ENCODE measurements around the gene LDHAL6B.

Gene LDHAL6B

DNA sequence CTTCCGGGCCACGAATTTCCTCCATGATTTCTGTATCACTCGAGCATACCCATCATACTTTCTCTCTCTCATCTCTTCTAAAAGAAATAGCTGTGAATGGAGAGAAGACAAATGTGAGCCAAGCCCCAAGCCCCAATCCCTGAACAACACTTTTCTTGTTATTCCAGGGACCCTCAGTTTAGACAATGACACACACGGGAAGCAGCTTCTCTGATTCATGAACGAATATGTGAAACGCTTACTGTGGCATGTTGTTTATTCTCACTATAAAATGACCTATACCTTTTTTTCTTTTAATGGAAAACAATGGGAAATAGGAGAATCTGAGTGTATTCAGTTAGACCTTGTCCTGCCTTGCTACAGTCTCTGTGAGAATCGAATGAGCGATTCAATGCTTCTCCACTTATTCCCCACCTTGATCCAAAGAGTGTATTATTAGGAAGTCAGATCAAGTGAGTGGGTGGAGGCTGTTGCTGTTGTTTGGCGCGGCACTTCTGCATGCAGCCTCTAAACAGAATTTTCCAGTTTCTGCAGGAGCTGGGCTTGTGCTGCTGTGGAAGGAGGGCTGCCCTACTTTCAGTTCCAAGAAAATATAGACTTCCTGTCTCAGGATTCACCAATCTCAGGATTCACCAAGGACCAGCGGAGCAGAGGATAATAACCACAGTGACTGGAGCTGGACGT, 32.4 kb upstream of the LDHAL6B start:
- H3K27me3 Mint-ChIP-seq (ENCODE audit: low read depth) = no peaks in the 10 kb centered on the region
- peaks cover 60% of the 10 kb centered on the region for H3K36me3 Mint-ChIP-seq (ENCODE audit: low read depth)
- no peaks in the 10 kb centered on the region for H3K9me3 Mint-ChIP-seq
- no peak overlapping the region for H3K4me3 Mint-ChIP-seq
- TF ChIP-seq, protein P1, sequence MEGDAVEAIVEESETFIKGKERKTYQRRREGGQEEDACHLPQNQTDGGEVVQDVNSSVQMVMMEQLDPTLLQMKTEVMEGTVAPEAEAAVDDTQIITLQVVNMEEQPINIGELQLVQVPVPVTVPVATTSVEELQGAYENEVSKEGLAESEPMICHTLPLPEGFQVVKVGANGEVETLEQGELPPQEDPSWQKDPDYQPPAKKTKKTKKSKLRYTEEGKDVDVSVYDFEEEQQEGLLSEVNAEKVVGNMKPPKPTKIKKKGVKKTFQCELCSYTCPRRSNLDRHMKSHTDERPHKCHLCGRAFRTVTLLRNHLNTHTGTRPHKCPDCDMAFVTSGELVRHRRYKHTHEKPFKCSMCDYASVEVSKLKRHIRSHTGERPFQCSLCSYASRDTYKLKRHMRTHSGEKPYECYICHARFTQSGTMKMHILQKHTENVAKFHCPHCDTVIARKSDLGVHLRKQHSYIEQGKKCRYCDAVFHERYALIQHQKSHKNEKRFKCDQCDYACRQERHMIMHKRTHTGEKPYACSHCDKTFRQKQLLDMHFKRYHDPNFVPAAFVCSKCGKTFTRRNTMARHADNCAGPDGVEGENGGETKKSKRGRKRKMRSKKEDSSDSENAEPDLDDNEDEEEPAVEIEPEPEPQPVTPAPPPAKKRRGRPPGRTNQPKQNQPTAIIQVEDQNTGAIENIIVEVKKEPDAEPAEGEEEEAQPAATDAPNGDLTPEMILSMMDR (IDR thresholded peaks at IDR 0.05; ENCODE audit: unreplicated experiment in 3 of 3) = no peak
- H3K27ac Mint-ChIP-seq = no peak overlapping the region
- peaks cover 30% of the 10 kb centered on the region for H3K4me1 Mint-ChIP-seq

DNA sequence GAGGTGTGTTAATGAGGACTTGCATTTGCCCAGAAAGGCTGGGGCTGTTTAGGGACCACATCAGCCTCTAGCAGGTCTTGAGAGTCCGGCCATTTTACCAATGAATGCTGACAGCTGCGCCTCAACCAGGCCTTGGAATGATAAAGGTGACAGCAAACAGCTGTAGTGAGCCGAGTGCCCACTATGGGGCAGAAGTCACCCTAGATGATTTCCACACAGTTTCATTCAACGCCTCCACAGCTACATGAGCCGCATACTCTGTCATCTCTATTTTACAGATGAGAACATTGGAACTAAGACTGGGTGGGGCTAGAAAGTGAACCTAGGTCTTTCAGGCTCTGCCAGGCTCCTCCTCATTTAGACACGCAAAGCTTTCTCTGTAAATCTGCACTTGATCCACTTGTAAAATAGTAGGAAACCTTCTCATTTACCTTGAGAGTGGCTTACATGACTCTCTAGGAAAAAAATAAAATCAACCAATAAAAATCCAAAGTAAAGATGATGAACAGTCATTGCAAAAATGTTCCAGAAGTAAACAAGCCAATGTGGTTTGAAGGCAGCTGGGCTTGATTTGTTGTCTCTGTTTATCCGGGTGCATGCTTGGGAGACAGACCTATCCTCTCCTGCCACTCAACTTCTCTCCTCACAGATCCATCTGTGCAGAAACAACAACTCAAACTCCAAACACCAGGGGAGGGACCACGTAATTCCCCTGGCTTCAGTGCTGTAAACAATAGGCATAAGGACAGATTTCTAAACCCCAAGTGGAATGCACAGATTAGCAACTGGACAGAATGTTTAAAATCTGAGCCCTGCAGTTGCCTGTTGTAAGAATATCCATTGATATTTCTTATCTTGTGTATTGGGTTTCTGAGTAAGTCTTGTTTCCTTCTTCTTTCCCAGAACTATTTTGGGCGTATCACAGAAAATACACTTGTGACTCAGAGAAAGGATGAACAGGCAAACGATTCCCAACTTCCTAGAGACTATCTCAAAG, 31.5 kb upstream of the LDHAL6B start:
- H3K27me3 Mint-ChIP-seq (ENCODE audit: low read depth) = no peaks in the 10 kb centered on the region
- H3K27ac Mint-ChIP-seq = peak overlapping the region in 1 of 3 experiments; percentile 49
- H3K9me3 Mint-ChIP-seq = peaks cover 2% of the 10 kb centered on the region
- H3K4me1 Mint-ChIP-seq = peaks cover 30% of the 10 kb centered on the region
- no peak overlapping the region for H3K4me3 Mint-ChIP-seq
- peaks cover 65% of the 10 kb centered on the region for H3K36me3 Mint-ChIP-seq (ENCODE audit: low read depth)
- TF ChIP-seq, protein P1 (IDR thresholded peaks at IDR 0.05; ENCODE audit: unreplicated experiment in 3 of 3) = peak; percentile 56 to 62 (median 57)

DNA sequence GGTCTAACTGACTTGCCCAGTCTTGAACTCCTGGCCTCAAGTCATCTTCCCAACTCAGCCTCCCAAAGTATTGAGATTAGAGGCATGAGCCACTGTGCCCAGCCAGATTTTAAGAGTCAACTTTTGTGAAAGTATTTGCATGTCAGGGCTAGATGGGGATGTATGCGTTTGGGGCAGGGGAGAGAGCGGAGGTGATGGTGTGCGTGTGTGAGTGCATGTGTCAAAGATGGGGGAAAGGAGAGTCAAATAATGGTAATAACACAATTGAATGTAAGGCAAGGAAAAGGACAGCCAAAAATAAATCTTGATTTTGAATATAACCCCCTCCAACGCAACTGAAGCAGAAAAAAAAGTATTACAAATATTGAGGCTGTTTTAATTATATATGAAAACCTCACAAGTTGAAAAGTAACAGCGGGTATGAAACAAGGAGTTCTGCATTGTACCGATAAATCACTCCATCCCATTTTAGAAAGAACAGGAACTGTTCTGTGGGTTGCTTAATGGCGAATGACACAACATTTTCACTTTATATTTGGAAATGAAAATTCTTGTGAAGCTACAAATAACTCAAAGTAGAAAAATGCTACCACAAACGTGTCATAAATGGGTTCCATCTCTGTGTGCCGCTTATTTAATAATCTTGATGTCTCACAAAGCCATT, 29.9 kb upstream of the LDHAL6B start:
- H3K36me3 Mint-ChIP-seq (ENCODE audit: low read depth) = peaks cover 70% of the 10 kb centered on the region
- TF ChIP-seq, protein P1 (IDR thresholded peaks at IDR 0.05; ENCODE audit: unreplicated experiment in 3 of 3) = no peak
- H3K27me3 Mint-ChIP-seq (ENCODE audit: low read depth) = no peaks in the 10 kb centered on the region
- no peak overlapping the region for H3K27ac Mint-ChIP-seq
- H3K9me3 Mint-ChIP-seq = peaks cover 8% of the 10 kb centered on the region
- H3K4me3 Mint-ChIP-seq = no peak overlapping the region
- H3K4me1 Mint-ChIP-seq = peaks cover 30% of the 10 kb centered on the region

DNA sequence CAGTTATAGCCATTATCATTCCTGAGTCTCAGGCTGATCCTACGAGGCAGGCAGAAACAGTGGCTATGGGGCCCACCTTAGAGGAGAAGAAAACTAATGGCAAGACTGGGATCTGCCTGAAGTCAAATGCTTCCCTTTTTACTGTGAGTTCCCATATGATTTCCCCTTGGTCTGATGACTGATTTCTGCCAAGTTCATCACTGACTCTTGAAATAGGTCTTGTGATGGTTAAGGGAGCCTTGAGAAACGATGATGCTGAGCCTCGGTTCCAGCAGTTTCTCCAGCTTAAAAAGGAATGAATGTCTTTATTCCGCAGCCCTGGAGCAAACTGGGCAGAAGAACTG, 29.4 kb upstream of the LDHAL6B start:
- H3K27me3 Mint-ChIP-seq (ENCODE audit: low read depth) = no peaks in the 10 kb centered on the region
- H3K27ac Mint-ChIP-seq = no peak overlapping the region
- H3K4me3 Mint-ChIP-seq = no peak overlapping the region
- TF ChIP-seq, protein P1 (IDR thresholded peaks at IDR 0.05; ENCODE audit: unreplicated experiment in 3 of 3) = no peak
- peaks cover 71% of the 10 kb centered on the region for H3K36me3 Mint-ChIP-seq (ENCODE audit: low read depth)
- H3K9me3 Mint-ChIP-seq = peaks cover 9% of the 10 kb centered on the region
- H3K4me1 Mint-ChIP-seq = peaks cover 30% of the 10 kb centered on the region

DNA sequence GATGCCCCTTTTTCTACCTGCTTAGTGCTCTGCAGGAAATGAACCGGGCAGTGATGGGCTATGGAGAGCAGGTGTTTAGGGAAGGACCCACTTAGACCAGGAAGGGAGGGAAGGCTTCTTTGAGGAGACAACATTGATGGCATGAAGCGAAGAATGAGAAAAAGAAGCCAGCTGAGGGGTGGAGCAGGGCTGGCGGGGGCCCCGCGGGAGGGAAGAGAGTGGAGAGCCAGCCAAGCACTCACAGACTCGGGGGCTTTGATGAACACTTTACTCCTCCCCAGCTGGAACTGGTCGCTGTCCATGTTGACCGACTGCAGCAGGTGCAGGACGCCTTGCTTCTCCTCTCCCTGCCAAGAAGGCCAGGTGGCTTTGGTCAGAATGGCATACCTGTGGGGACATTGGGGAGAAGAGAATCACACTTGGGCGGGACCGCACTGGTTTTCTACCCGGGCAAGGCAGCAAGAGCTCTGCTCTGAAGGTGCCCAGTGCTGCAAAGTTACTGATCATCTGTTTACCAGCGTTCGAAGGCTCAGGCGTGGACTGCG, 28.4 kb upstream of the LDHAL6B start:
- Mint-ChIP-seq H3K36me3 (ENCODE audit: low read depth) (peaks cover 77% of the 10 kb centered on the region), H3K27ac (no peak overlapping the region), H3K9me3 (peaks cover 17% of the 10 kb centered on the region), H3K27me3 (ENCODE audit: low read depth) (no peaks in the 10 kb centered on the region), H3K4me1 (peaks cover 30% of the 10 kb centered on the region), H3K4me3 (no peak overlapping the region)
- TF ChIP-seq, protein P1 (IDR thresholded peaks at IDR 0.05; ENCODE audit: unreplicated experiment in 3 of 3) = no peak
